Vagina (tissue), 2 donors: ENCODE data around the gene SART3.

ENCODE experiments used
- CTCF ChIP-seq, 3 experiments: fragments of 450-650 bp in 2 of 3; fragments of 200-600 bp in 1 of 3; sonication (generic) in 1 of 3; IDR thresholded peaks; one replicate each; pipeline ENCODE4 v1.5.1; 2017 to 2019; ENCODE audit warnings: antibody characterized with exemption in 3 of 3, mild to moderate bottlenecking in 2 of 3, moderate library complexity in 2 of 3
- POLR2A ChIP-seq, 2 donors: fragments of 450-650 bp; IDR thresholded peaks; one replicate each; pipeline ENCODE4 v1.6.1; 2017; ENCODE audit warnings: antibody characterized with exemption in 2 of 2, mild to moderate bottlenecking in 2 of 2, moderate library complexity in 2 of 2
- POLR2AphosphoS5 ChIP-seq, 2 donors: sonication (generic); formaldehyde crosslinking; IDR thresholded peaks; one replicate each; pipeline ENCODE4 v1.9.0; 2017; ENCODE audit warnings: antibody characterized with exemption in 2 of 2, mild to moderate bottlenecking in 2 of 2, low read depth in 1 of 2; ENCODE audit not compliant: insufficient read depth in 1 of 2

GRCh38 chr12:108570743-108571608 lies 10.0 kb upstream of the SART3 start:
- peak; percentile 7 to 36 (median 26) for TF ChIP-seq CTCF (IDR thresholded peaks at IDR 0.05)
- no peak for TF ChIP-seq POLR2A (IDR thresholded peaks at IDR 0.05)
- no peak for TF ChIP-seq POLR2AphosphoS5 (IDR thresholded peaks at IDR 0.05; ENCODE audit: insufficient read depth in 1 of 2, low read depth in 1 of 2)
